GM19328 (cell line): ENCODE measurements around the gene KSR1.

Experiments
- ATAC-seq: cut with Tn5 transposase; IDR thresholded peaks from one replicate; pipeline ENCODE4 v1.9.1; 2021; ENCODE audit warnings: mild to moderate bottlenecking, moderate library complexity; ENCODE audit not compliant: unreplicated experiment

Gene KSR1

DNA sequence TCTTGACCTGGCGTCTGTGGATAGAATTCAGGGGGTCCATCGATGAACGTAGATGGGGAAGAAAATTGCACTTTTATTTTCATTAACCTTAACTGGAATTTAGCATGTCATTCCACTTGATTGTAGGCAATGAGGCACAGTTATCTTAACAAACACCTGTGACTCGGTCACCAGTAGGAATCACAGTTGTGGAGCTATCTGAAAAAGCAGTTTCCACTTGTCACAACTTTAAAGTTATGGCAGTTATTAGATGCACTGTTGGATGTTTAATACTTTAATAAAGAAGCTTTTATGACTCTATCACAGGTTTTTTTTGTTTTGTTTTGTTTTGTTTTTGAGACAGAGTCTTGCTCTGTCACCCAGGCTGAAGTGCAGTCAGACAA is 91.0 kb downstream of the KSR1 start:
- ATAC-seq, result no peak

DNA sequence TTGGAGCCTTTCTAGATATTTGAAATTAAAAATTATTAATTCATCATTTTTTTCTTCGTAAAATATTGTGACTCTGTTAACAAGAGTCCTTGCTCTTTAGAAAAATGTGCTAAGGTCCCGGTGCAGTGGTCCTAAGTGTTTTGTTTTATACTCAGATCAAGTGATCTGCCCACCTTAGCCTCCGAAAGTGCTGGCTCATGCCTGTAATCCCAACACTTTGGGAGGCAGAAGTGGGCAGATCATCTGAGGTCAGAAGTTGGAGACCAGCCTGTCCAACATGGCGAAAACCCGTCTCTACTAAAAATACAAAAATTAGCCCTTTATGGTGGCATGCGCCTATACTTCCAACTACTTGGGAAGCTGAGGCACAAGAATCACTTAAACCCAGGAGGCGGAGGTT is 92.1 kb downstream of the KSR1 start:
- ATAC-seq, result no peak

DNA sequence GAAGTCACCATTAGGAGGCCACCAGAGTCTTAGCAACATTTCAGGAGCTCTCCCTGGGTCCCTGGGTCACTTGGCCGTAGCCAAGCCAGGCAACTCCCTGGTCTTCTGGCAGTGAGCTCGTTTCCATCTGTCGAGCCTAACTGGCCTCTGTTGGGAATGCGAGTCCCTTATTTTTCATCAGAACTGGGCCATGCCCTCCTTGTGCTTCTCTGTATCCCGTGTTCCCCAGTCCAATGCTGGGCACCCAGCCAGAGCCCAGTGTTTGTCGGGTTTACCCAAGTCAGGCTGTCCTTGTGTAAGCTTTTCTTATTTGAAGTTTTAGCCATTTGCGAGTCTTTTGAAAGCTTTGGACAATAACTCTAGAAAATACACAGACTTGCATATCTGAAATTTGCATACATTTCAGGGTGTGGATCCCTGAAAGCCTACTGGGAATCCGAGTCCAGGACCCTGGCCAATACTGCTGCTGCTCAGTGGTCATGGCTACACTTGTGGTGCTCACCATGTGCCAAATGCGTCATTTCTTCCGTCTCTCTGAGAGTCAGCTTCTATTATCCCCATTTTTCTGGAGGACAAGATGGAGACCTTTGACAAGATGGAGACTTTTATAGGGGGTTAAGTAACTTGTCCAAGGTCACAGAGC is 93.1 kb downstream of the KSR1 start:
- ATAC-seq, result no peak

DNA sequence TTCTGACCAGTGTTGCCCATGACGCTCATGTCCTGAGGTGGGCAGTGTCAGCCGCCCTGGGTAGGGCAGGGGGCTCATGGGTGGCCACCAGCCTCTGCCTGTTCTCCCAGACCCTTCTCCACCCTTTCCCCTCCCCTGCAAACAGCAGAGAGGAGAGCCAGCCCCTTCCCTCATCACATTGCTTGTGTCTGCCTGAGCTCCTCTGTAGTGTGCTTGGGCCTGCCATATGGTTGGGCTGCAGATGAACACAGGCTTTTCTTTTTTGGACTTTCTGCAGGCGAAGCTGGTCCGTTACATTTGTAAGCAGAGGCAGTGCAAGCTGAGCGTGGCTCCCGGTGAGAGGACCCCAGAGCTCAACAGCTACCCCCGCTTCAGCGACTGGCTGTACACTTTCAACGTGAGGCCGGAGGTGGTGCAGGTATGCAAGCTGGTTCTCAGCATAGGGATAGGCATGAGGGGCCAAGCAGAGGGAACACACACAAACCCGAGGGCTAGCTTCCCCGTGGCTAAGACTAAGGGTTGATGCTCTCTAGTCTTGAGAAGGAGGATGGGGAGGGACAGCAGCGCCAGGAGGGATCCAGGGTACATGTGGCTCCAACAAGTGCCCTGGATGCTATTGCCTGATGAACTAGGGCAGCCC is 94.2 kb downstream of the KSR1 start:
- ATAC-seq, result no peak

GRCh38 chr17:27550974-27551505 is 94.8 kb downstream of the KSR1 start:
- no peak for ATAC-seq

DNA sequence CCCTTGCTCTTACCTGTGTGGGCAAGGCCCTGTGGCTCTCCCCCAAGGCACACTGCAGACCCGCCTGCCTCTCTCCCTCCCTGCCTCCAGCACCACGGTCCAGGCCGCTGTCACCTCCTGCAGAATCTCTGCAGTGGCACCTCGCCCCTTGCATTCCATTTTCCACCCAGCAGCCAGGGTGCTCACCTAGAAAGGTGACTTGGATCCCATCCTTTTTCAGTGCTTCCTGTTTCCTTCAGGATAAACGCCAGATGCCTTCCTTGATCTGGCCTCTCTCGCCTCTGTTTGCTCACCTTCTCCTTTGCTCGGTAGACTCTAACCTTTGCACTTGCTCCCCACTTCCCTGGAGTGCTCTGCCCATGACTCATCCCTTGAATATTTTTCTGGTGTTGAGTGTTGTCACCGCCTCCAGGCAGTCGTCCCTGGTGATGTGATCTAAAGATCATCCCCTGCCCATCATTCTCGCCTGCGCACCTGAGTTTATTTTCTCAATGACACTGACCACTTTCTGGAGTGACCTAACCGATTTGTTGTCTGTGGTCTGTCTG is 95.5 kb downstream of the KSR1 start:
- no peak for ATAC-seq

DNA sequence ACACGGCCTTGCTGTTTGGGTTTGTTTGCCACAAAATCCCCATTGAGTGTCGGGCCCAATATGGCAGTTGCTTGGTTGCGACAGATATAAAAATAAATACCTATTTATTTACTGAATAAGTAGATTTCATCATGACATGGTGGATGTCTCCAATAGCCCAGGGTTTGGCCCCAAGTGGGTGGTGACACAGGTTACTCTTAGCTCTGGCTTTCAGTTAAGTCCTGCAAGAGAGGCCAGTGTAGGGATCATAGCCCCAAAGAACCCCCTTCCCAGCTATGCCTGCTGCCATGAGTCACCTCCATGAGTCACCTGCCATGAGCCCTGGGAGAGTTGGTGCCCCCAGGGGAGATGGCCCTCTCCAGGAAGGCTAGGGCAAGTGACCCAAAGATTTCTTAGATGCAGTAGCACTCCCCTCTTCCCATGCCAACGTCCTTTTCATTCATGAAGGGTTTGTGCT is 96.1 kb downstream of the KSR1 start:
- ATAC-seq, result no peak

GRCh38 chr17:27553019-27553511 is 96.8 kb downstream of the KSR1 start:
- no peak for ATAC-seq

DNA sequence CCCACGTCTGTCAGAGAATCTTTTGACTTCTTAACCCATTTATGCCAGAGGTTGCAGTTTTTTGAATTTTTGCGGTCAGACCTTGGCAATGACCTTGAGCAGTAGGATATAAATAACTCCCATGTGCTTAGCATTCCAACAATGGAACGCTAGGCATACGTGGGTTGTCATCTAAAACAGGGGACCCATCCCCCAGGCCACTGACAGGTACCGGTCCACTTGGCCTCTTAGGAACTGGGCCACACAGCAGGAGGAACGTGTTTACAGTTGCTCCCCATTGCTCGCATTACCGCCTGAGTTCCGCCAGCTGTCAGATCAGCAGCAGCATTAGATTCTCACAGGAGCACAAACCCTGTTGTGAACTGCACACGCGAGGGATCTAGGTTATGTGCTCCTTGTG is 97.9 kb downstream of the KSR1 start:
- no peak for ATAC-seq

DNA sequence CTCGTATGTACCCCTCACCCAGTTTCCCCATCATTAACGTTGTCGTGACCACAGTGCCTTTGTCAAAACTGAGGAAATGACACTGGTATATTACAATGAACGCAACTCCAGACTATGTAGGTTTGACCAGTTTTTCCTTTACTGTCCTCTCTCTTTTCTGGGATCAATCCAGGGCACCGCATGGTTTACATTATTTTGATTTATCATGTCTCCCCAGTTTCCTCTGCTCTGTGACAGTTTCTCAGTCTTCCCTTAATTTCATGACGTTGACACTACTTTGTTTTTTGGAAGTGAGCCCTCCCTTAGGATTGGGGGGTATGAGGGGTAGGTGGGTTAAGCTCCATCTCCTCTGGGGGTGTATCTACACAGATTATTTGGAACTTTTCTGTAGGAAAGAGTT is 98.7 kb downstream of the KSR1 start:
- ATAC-seq, result no peak

GRCh38 chr17:27555339-27555738 is 99.1 kb downstream of the KSR1 start:
- no peak for ATAC-seq

GRCh38 chr17:27558341-27558740 is 102.1 kb downstream of the KSR1 start:
- no peak for ATAC-seq

GRCh38 chr17:27558842-27559505 is 102.7 kb downstream of the KSR1 start:
- ATAC-seq, result no peak

GRCh38 chr17:27559506-27560481 is 103.5 kb downstream of the KSR1 start:
- no peak for ATAC-seq

GRCh38 chr17:27560668-27561067 is 104.4 kb downstream of the KSR1 start:
- ATAC-seq, result no peak

GRCh38 chr17:27562777-27563455 is 106.7 kb downstream of the KSR1 start:
- ATAC-seq, result no peak

DNA sequence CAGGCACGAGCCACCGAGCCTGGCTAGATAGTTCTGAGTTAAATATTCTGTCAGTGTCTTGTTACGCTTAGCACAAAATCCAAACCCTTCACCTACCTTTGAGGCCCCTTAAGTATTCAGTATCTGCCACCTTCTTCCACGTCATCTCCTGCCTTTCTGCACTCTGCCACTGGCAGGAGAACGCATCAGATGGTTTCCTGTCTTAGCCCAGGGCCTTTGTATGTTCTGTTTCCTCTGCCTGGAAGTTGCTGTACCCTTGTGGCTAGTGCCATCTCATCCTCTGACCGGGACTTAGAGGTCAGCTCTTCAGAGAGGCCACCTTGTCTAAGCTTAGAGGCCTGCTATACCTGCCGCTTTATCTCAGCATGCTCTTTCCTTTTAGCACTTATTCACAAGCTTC is 107.3 kb downstream of the KSR1 start:
- no peak for ATAC-seq

DNA sequence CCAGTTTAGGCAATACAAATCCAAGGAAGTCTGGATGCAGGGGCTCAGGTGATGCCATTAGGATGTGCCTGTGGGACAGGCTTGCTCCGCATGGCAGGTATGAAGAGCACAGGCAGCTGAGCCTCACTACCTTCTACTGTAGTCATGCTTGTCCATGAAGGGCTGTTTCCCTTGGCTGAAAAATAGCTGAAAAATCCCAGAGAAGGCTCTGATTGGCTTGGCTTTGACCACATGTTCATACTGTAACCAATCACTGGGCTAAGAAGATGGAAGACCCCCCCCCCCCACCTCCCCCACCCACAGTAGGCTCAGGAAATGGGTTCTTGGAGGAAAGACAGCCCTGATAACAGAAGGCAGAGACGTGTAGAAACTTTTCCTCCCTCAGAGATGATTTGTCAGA is 108.2 kb downstream of the KSR1 start:
- ATAC-seq, result no peak

DNA sequence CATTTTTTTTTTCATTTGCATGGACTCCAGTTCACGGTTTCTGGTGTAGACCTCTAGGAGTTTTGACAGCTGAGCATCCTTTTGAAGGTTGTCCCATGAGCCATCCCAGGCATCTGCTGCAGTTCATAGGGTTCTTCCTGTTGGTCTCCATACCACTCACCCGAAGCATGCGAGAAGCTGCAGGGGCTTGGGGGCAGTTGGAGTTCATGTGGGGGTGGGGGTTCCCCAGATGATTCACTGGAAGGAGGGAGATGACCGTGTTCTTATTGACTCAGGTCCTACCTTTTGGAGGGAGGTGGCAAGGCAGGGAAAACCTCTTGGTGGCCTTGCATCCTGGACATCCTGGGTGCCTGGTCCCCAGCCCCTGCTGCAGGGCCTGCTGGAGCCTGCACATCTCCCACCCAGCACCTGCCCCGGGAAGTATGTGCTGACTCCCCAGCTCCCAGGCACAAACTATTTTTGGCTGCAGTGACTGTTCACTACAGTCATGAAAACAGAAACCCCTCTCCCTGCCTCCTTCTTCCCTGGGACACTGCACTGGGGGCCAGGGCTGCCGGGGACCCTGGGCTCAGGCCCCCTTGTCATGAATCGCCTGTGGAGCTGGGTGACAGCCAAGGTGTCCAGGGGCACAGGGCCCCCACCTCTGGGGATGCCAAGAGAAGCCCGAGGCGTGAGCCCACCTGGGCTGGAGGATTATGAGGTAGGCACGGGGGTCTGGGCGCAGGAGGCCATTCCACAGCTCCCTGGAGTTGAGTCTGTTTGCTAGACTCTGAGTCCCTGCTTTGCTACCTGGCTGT is 109.8 kb downstream of the KSR1 start:
- no peak for ATAC-seq
